GM23338 (cell line): ENCODE data around the gene IFT52.

ENCODE experiments used
- CREB1 ChIP-seq: fragments of 250-450 bp; sonication (Bioruptor Pico); IDR thresholded peaks from 2 replicates; pipeline ENCODE4 v1.5.0; 2020; ENCODE audit warnings: low read depth, mild to moderate bottlenecking, moderate library complexity
- EZH2 ChIP-seq: fragments of 200-600 bp; sonication (generic); IDR thresholded peaks from one replicate; pipeline ENCODE4 v1.8.0; 2017; ENCODE audit warnings: antibody characterized with exemption, mild to moderate bottlenecking, low read depth; ENCODE audit not compliant: unreplicated experiment
- EZH2phosphoT487 ChIP-seq: fragments of 200-600 bp; sonication (generic); IDR thresholded peaks from one replicate; pipeline ENCODE4 v1.8.1; 2018; ENCODE audit warnings: antibody characterized with exemption; ENCODE audit not compliant: unreplicated experiment
- JUNB ChIP-seq: IDR thresholded peaks from one replicate; pipeline ENCODE4 v1.6.1; 2016; ENCODE audit warnings: antibody characterized with exemption; ENCODE audit not compliant: unreplicated experiment
- NANOG ChIP-seq: IDR thresholded peaks from 2 replicates; pipeline ENCODE4 v1.6.1; 2016; ENCODE audit warnings: antibody characterized with exemption, borderline replicate concordance
- POLR2AphosphoS5 ChIP-seq: IDR thresholded peaks from 2 replicates; pipeline ENCODE4 v1.6.1; 2016; ENCODE audit warnings: antibody characterized with exemption, low read depth
- ZNF114 ChIP-seq: fragments of 250-450 bp; sonication (Bioruptor Pico); IDR thresholded peaks from 2 replicates; pipeline ENCODE4 v1.5.0; 2020; ENCODE audit warnings: mild to moderate bottlenecking, moderate library complexity
- ZNF331 ChIP-seq: fragments of 250-450 bp; sonication (Bioruptor Pico); IDR thresholded peaks from 2 replicates; pipeline ENCODE4 v1.5.0; 2020; ENCODE audit warnings: low read depth, mild to moderate bottlenecking, moderate library complexity
- TF ChIP-seq, protein P1 (sequence below), 2 experiments: fragments of 200-600 bp in 1 of 2; sonication (generic) in 1 of 2; conservative IDR thresholded peaks; 2 replicates each; pipeline versions ENCODE4 v1.5.1 to v1.6.1; 2016 to 2017; ENCODE audit warnings: antibody characterized with exemption in 2 of 2, low read depth in 2 of 2, mild to moderate bottlenecking in 2 of 2, moderate library complexity in 1 of 2
- TF ChIP-seq, protein P2 (sequence below): IDR thresholded peaks from one replicate; pipeline ENCODE4 v1.6.1; 2018; ENCODE audit warnings: antibody characterized with exemption; ENCODE audit not compliant: unreplicated experiment
- TF ChIP-seq, protein P3 (sequence below): fragments of 250-450 bp; sonication (Bioruptor Pico); IDR thresholded peaks from 2 replicates; pipeline ENCODE4 v1.5.0; 2020; ENCODE audit warnings: mild to moderate bottlenecking, moderate library complexity
- TF ChIP-seq, protein P4 (sequence below): IDR thresholded peaks from 2 replicates; pipeline ENCODE4 v1.6.1; 2016; ENCODE audit warnings: antibody characterized with exemption

DNA sequence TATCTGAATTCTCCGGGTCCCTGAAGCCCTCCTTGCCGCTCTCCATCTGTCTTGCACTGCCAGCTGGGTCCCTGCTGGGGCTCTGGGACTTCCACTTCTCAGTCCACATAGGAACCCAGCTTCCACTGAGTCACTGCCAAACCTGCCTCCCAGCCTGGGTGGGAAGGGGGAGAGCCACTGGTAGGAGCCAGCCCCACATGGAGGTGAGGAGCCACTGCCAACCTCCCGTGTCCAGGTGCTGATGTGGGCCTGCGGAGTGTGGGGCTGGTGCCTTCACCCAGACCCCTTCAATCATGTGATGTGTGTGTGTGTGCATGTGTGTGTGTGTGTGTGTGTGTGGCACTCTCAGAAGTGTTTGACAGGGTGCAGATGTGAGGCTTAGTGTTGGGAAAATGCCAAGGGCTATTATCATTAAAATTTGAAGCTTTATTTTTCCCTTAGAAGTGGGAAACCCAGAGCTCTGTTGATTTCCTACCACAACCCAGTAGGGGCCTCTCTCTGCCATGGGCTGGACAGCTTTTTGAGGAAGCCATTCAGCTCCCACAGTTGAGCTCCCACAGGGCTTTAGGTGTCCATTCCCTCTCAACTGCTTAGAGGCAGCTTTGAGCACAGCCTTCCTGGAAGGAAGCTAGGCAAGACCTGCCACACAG, 41.2 kb upstream of the IFT52 start:
- TF ChIP-seq, protein P1, sequence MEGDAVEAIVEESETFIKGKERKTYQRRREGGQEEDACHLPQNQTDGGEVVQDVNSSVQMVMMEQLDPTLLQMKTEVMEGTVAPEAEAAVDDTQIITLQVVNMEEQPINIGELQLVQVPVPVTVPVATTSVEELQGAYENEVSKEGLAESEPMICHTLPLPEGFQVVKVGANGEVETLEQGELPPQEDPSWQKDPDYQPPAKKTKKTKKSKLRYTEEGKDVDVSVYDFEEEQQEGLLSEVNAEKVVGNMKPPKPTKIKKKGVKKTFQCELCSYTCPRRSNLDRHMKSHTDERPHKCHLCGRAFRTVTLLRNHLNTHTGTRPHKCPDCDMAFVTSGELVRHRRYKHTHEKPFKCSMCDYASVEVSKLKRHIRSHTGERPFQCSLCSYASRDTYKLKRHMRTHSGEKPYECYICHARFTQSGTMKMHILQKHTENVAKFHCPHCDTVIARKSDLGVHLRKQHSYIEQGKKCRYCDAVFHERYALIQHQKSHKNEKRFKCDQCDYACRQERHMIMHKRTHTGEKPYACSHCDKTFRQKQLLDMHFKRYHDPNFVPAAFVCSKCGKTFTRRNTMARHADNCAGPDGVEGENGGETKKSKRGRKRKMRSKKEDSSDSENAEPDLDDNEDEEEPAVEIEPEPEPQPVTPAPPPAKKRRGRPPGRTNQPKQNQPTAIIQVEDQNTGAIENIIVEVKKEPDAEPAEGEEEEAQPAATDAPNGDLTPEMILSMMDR (conservative IDR thresholded peaks at IDR 0.05; ENCODE audit: low read depth in 2 of 2), result no peak
- TF ChIP-seq, protein P2, sequence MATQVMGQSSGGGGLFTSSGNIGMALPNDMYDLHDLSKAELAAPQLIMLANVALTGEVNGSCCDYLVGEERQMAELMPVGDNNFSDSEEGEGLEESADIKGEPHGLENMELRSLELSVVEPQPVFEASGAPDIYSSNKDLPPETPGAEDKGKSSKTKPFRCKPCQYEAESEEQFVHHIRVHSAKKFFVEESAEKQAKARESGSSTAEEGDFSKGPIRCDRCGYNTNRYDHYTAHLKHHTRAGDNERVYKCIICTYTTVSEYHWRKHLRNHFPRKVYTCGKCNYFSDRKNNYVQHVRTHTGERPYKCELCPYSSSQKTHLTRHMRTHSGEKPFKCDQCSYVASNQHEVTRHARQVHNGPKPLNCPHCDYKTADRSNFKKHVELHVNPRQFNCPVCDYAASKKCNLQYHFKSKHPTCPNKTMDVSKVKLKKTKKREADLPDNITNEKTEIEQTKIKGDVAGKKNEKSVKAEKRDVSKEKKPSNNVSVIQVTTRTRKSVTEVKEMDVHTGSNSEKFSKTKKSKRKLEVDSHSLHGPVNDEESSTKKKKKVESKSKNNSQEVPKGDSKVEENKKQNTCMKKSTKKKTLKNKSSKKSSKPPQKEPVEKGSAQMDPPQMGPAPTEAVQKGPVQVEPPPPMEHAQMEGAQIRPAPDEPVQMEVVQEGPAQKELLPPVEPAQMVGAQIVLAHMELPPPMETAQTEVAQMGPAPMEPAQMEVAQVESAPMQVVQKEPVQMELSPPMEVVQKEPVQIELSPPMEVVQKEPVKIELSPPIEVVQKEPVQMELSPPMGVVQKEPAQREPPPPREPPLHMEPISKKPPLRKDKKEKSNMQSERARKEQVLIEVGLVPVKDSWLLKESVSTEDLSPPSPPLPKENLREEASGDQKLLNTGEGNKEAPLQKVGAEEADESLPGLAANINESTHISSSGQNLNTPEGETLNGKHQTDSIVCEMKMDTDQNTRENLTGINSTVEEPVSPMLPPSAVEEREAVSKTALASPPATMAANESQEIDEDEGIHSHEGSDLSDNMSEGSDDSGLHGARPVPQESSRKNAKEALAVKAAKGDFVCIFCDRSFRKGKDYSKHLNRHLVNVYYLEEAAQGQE, result no peak
- TF ChIP-seq EZH2 (no peak), EZH2phosphoT487 (no peak), POLR2AphosphoS5 (no peak), ZNF114 (CRISPR knock-in tag) (no peak), JUNB (no peak), CREB1 (CRISPR knock-in tag) (no peak), NANOG (no peak), ZNF331 (no peak)
- TF ChIP-seq, protein P3, sequence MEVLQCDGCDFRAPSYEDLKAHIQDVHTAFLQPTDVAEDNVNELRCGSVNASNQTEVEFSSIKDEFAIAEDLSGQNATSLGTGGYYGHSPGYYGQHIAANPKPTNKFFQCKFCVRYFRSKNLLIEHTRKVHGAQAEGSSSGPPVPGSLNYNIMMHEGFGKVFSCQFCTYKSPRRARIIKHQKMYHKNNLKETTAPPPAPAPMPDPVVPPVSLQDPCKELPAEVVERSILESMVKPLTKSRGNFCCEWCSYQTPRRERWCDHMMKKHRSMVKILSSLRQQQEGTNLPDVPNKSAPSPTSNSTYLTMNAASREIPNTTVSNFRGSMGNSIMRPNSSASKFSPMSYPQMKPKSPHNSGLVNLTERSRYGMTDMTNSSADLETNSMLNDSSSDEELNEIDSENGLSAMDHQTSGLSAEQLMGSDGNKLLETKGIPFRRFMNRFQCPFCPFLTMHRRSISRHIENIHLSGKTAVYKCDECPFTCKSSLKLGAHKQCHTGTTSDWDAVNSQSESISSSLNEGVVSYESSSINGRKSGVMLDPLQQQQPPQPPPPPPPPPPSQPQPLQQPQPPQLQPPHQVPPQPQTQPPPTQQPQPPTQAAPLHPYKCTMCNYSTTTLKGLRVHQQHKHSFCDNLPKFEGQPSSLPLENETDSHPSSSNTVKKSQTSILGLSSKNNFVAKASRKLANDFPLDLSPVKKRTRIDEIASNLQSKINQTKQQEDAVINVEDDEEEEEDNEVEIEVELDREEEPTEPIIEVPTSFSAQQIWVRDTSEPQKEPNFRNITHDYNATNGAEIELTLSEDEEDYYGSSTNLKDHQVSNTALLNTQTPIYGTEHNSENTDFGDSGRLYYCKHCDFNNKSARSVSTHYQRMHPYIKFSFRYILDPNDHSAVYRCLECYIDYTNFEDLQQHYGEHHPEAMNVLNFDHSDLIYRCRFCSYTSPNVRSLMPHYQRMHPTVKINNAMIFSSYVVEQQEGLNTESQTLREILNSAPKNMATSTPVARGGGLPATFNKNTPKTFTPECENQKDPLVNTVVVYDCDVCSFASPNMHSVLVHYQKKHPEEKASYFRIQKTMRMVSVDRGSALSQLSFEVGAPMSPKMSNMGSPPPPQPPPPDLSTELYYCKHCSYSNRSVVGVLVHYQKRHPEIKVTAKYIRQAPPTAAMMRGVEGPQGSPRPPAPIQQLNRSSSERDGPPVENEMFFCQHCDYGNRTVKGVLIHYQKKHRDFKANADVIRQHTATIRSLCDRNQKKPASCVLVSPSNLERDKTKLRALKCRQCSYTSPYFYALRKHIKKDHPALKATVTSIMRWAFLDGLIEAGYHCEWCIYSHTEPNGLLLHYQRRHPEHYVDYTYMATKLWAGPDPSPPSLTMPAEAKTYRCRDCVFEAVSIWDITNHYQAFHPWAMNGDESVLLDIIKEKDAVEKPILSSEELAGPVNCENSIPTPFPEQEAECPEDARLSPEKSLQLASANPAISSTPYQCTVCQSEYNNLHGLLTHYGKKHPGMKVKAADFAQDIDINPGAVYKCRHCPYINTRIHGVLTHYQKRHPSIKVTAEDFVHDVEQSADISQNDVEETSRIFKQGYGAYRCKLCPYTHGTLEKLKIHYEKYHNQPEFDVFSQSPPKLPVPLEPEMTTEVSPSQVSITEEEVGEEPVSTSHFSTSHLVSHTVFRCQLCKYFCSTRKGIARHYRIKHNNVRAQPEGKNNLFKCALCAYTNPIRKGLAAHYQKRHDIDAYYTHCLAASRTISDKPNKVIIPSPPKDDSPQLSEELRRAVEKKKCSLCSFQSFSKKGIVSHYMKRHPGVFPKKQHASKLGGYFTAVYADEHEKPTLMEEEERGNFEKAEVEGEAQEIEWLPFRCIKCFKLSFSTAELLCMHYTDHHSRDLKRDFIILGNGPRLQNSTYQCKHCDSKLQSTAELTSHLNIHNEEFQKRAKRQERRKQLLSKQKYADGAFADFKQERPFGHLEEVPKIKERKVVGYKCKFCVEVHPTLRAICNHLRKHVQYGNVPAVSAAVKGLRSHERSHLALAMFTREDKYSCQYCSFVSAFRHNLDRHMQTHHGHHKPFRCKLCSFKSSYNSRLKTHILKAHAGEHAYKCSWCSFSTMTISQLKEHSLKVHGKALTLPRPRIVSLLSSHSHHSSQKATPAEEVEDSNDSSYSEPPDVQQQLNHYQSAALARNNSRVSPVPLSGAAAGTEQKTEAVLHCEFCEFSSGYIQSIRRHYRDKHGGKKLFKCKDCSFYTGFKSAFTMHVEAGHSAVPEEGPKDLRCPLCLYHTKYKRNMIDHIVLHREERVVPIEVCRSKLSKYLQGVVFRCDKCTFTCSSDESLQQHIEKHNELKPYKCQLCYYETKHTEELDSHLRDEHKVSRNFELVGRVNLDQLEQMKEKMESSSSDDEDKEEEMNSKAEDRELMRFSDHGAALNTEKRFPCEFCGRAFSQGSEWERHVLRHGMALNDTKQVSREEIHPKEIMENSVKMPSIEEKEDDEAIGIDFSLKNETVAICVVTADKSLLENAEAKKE, result no peak
- TF ChIP-seq, protein P4, sequence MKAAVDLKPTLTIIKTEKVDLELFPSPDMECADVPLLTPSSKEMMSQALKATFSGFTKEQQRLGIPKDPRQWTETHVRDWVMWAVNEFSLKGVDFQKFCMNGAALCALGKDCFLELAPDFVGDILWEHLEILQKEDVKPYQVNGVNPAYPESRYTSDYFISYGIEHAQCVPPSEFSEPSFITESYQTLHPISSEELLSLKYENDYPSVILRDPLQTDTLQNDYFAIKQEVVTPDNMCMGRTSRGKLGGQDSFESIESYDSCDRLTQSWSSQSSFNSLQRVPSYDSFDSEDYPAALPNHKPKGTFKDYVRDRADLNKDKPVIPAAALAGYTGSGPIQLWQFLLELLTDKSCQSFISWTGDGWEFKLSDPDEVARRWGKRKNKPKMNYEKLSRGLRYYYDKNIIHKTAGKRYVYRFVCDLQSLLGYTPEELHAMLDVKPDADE, result no peak
